Transverse colon (tissue), 3 donors: ENCODE measurements around the gene FASN.

Source experiments
- EP300 ChIP-seq: sonication (generic); formaldehyde crosslinking; IDR thresholded peaks from one replicate; pipeline ENCODE4 v1.6.1; 2017; ENCODE audit warnings: antibody characterized with exemption, low read depth
- POLR2A ChIP-seq: fragments of 450-650 bp; IDR thresholded peaks from one replicate; pipeline ENCODE4 v1.6.1; 2016; ENCODE audit warnings: antibody characterized with exemption, mild to moderate bottlenecking, moderate library complexity
- TF ChIP-seq, protein P1 (sequence below), 5 experiments: fragments of 200-600 bp in 3 of 5; fragments of 450-650 bp in 2 of 5; sonication (generic) in 3 of 5; IDR thresholded peaks; 1 replicate in 2 of 5; 2 replicates in 3 of 5; pipeline ENCODE4 v1.5.1; 2016 to 2017; ENCODE audit warnings: antibody characterized with exemption in 5 of 5, inconsistent platforms in 3 of 5, mild to moderate bottlenecking in 2 of 5, moderate library complexity in 1 of 5

- TF ChIP-seq, protein P1, sequence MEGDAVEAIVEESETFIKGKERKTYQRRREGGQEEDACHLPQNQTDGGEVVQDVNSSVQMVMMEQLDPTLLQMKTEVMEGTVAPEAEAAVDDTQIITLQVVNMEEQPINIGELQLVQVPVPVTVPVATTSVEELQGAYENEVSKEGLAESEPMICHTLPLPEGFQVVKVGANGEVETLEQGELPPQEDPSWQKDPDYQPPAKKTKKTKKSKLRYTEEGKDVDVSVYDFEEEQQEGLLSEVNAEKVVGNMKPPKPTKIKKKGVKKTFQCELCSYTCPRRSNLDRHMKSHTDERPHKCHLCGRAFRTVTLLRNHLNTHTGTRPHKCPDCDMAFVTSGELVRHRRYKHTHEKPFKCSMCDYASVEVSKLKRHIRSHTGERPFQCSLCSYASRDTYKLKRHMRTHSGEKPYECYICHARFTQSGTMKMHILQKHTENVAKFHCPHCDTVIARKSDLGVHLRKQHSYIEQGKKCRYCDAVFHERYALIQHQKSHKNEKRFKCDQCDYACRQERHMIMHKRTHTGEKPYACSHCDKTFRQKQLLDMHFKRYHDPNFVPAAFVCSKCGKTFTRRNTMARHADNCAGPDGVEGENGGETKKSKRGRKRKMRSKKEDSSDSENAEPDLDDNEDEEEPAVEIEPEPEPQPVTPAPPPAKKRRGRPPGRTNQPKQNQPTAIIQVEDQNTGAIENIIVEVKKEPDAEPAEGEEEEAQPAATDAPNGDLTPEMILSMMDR (IDR thresholded peaks at IDR 0.05) = no peak
- no peak for TF ChIP-seq POLR2A
- no peak for TF ChIP-seq EP300
These were observed 45.3 kb upstream of the FASN start for GRCh38 chr17:82143333-82143732.
